ENCODE data around the gene TIMM8B. TPM values are rescaled to one million over a fixed set of nuclear protein-coding genes. Genes with fewer than 3 reads are reported as not detected.

The TIMM8B gene
- total RNA-seq, 1 experiment from 2014 or later = 87.3 TPM

DNA sequence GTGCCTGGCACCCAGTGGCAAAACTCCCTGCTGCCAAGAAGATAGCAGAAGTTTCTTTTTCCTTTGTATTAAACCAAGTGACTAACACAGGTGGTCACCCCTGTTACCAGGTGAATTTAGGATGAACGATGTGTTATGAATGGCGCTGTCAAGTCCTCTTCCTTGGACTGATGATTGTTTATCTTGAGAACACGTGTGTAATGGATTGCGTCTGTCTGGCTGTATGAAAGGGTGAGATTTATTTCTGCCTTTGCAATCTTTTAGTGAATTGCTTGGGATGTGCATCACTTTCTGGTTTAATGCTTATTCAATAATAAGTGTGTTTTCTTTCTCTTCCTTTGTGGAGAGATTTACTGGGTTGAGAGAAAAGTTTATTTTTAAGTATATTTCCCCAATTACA, 36.6 kb upstream of the TIMM8B start:
- TF ChIP-seq SIN3A (IDR thresholded peaks at IDR 0.05; ENCODE audit: borderline replicate concordance, insufficient read depth, low read depth, low read length) (no peak), POLR2AphosphoS5 (IDR thresholded peaks at IDR 0.05; ENCODE audit: low read depth, low read length) (no peak), CTCF (IDR thresholded peaks at IDR 0.05) (no peak)
- BruUV-seq (replicated peaks) = no TSS peak
- no peaks in the 10 kb centered on the region for H3K9me3 ChIP-seq (ENCODE audit: control insufficient read depth, insufficient read depth, low read depth, low read length)
- intact Hi-C loops (cut with micrococcal nuclease; ENCODE audit: unreplicated experiment) = no loop called here
- H3K36me3 ChIP-seq (ENCODE audit: control insufficient read depth, insufficient read depth, low read length) = no peaks in the 10 kb centered on the region
- peaks cover 12% of the 10 kb centered on the region for H3K4me1 ChIP-seq (ENCODE audit: control insufficient read depth, insufficient read depth, low read length)
- in situ Hi-C loops (cut with HindIII; ENCODE audit: low pct_unique_long_range_greater_than_20kb, low sequenced_read_pairs) = no loop called here
- ATAC-seq = no peak
- no peaks in the 10 kb centered on the region for H3K27me3 ChIP-seq (ENCODE audit: control insufficient read depth, insufficient read depth, low read length)
- DNase-seq (ENCODE audit: low read depth, low spot score) = no peak
- no peak overlapping the region for H3K4me3 ChIP-seq (ENCODE audit: low read depth in 2 of 2, low read length in 2 of 2)
- POLR2A ChIA-PET = no interaction called here
- H3K27ac ChIP-seq (ENCODE audit: low read length) = no peak overlapping the region
- CTCF ChIA-PET = interaction anchor here (1.4 kb wide), 1 partner anchor 157 kb away, joined by 4 read pairs; no protein-coding TSS in a partner anchor

DNA sequence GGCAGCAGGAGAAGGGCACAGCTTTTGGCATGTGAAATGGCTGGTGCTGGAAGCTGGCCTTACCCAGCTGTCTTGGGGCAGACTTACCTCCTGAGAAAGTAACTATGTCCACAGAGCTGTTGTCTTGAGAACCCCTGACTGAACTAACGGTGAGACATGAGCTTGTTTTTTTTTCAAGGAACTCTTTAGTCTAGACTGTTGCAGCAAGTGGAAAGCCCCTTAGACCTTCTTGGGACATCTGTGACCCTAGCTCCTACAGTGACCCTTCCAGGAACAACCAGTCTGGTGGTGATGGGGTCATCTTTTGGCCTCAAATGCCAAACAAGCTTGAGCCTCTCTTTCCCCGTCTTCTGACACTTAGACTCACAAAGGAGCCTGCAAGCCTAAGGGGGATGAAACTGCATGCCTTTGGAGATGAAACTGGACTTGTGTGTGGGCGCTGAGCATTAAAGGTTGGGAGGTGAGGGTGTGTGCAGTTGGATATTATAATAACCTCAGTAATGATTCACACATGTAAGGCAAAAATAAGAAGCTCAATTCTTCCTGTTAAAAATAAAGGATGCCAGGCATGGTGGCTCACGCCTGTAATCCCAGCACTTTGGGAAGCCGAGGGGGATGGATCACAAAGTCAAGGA, 35.5 kb upstream of the TIMM8B start:
- BruUV-seq (replicated peaks) = no TSS peak
- Histone ChIP-seq H3K27me3 (ENCODE audit: control insufficient read depth, insufficient read depth, low read length) (no peaks in the 10 kb centered on the region), H3K9me3 (ENCODE audit: control insufficient read depth, insufficient read depth, low read depth, low read length) (no peaks in the 10 kb centered on the region), H3K4me3 (ENCODE audit: low read depth in 2 of 2, low read length in 2 of 2) (no peak overlapping the region), H3K27ac (ENCODE audit: low read length) (no peak overlapping the region), H3K36me3 (ENCODE audit: control insufficient read depth, insufficient read depth, low read length) (no peaks in the 10 kb centered on the region), H3K4me1 (ENCODE audit: control insufficient read depth, insufficient read depth, low read length) (peaks cover 12% of the 10 kb centered on the region)
- CTCF ChIA-PET = interaction anchor here (0.9 to 1.5 kb wide), 4 partner anchors 9 to 158 kb away, joined by 3 to 18 read pairs (median 4); partner anchors contain the start of gene BCO2
- in situ Hi-C loops (cut with HindIII; ENCODE audit: low pct_unique_long_range_greater_than_20kb, low sequenced_read_pairs) = no loop called here
- POLR2A ChIA-PET = interaction anchor here (0.5 to 0.6 kb wide), 2 partner anchors 11 to 16 kb away, joined by 6 to 11 read pairs; no protein-coding TSS in a partner anchor
- TF ChIP-seq TCF7L2 (IDR thresholded peaks at IDR 0.05; ENCODE audit: low read depth, low read length) (no peak), CTCF (IDR thresholded peaks at IDR 0.05) (no peak), POLR2AphosphoS5 (IDR thresholded peaks at IDR 0.05; ENCODE audit: low read depth, low read length) (no peak), SIN3A (IDR thresholded peaks at IDR 0.05; ENCODE audit: borderline replicate concordance, insufficient read depth, low read depth, low read length) (no peak)
- TF ChIP-seq, protein P1, sequence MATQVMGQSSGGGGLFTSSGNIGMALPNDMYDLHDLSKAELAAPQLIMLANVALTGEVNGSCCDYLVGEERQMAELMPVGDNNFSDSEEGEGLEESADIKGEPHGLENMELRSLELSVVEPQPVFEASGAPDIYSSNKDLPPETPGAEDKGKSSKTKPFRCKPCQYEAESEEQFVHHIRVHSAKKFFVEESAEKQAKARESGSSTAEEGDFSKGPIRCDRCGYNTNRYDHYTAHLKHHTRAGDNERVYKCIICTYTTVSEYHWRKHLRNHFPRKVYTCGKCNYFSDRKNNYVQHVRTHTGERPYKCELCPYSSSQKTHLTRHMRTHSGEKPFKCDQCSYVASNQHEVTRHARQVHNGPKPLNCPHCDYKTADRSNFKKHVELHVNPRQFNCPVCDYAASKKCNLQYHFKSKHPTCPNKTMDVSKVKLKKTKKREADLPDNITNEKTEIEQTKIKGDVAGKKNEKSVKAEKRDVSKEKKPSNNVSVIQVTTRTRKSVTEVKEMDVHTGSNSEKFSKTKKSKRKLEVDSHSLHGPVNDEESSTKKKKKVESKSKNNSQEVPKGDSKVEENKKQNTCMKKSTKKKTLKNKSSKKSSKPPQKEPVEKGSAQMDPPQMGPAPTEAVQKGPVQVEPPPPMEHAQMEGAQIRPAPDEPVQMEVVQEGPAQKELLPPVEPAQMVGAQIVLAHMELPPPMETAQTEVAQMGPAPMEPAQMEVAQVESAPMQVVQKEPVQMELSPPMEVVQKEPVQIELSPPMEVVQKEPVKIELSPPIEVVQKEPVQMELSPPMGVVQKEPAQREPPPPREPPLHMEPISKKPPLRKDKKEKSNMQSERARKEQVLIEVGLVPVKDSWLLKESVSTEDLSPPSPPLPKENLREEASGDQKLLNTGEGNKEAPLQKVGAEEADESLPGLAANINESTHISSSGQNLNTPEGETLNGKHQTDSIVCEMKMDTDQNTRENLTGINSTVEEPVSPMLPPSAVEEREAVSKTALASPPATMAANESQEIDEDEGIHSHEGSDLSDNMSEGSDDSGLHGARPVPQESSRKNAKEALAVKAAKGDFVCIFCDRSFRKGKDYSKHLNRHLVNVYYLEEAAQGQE (IDR thresholded peaks at IDR 0.05; ENCODE audit: insufficient read depth in 1 of 2, low read depth in 2 of 2, low read length in 1 of 2) = no peak
- intact Hi-C loops (cut with micrococcal nuclease; ENCODE audit: unreplicated experiment) = no loop called here
- ATAC-seq (no peak), DNase-seq (ENCODE audit: low read depth, low spot score) (no peak)

Data from Panc1 (cell line).